SK-N-SH treated with all-trans-retinoic acid at 6 μM for 48 hours (cell line): ENCODE data around the gene MARCHF11.

Experiments used
- ATAC-seq: fragments of 200-7000 bp; cut with Tn5 transposase; 3 replicates; pipeline ENCODE4 v1.9.1; 2020; ENCODE audit warnings: mild to moderate bottlenecking, moderate library complexity
- BACH2 ChIP-seq: fragments of 250-450 bp; sonication (Bioruptor Pico); IDR thresholded peaks from 2 replicates; pipeline ENCODE4 v1.9.0; 2021; ENCODE audit warnings: mild to moderate bottlenecking, borderline replicate concordance
- CSDC2 ChIP-seq: fragments of 250-450 bp; sonication (Bioruptor Pico); IDR thresholded peaks from 2 replicates; pipeline ENCODE4 v1.5.0; 2020; ENCODE audit warnings: mild to moderate bottlenecking, moderate library complexity
- ESRRG ChIP-seq: fragments of 250-450 bp; sonication (Bioruptor Pico); IDR thresholded peaks from 2 replicates; pipeline ENCODE4 v1.6.1; 2021; ENCODE audit warnings: mild to moderate bottlenecking
- GLIS3 ChIP-seq: fragments of 250-450 bp; sonication (Bioruptor Pico); IDR thresholded peaks from 2 replicates; pipeline ENCODE4 v1.5.0; 2020; ENCODE audit warnings: mild to moderate bottlenecking, moderate library complexity
- OSR1 ChIP-seq: fragments of 250-450 bp; sonication (Bioruptor Pico); IDR thresholded peaks from 2 replicates; pipeline ENCODE4 v1.8.0; 2022; ENCODE audit warnings: moderate library complexity, mild to moderate bottlenecking, inconsistent platforms
- PPARA ChIP-seq: fragments of 250-450 bp; sonication (Bioruptor Pico); IDR thresholded peaks from 2 replicates; pipeline ENCODE4 v1.5.0; 2020; ENCODE audit warnings: mild to moderate bottlenecking, borderline replicate concordance
- RARB ChIP-seq: fragments of 250-450 bp; sonication (Bioruptor Pico); IDR thresholded peaks from 2 replicates; pipeline ENCODE4 v1.8.0; 2021; ENCODE audit warnings: mild to moderate bottlenecking, moderate library complexity
- SNAI2 ChIP-seq: fragments of 250-450 bp; sonication (Bioruptor Pico); IDR thresholded peaks from 2 replicates; pipeline ENCODE4 v1.5.0; 2020; ENCODE audit warnings: mild to moderate bottlenecking, moderate library complexity
- TCF4 ChIP-seq: fragments of 250-450 bp; sonication (Bioruptor Pico); IDR thresholded peaks from 2 replicates; pipeline ENCODE4 v1.8.0; 2021; ENCODE audit warnings: mild to moderate bottlenecking, moderate library complexity, borderline replicate concordance
- TOX ChIP-seq: fragments of 250-450 bp; sonication (Bioruptor Pico); IDR thresholded peaks from 2 replicates; pipeline ENCODE4 v1.8.0; 2021; ENCODE audit warnings: mild to moderate bottlenecking, moderate library complexity, borderline replicate concordance
- ZC3H10 ChIP-seq: fragments of 250-450 bp; sonication (Bioruptor Pico); IDR thresholded peaks from 2 replicates; pipeline ENCODE4 v1.5.1; 2021; ENCODE audit warnings: mild to moderate bottlenecking, moderate library complexity
- ZFP3 ChIP-seq: fragments of 250-450 bp; sonication (Bioruptor Pico); IDR thresholded peaks from 2 replicates; pipeline ENCODE4 v1.5.0; 2020; ENCODE audit warnings: mild to moderate bottlenecking, moderate library complexity
- ZFP30 ChIP-seq: fragments of 450-650 bp; formaldehyde crosslinking; IDR thresholded peaks from 2 replicates; pipeline ENCODE4 v1.5.0; 2022; ENCODE audit warnings: mild to moderate bottlenecking, moderate library complexity
- ZNF565 ChIP-seq: fragments of 450-650 bp; formaldehyde crosslinking; conservative IDR thresholded peaks from 2 replicates; pipeline ENCODE4 v1.5.0; 2020; ENCODE audit warnings: low read depth, mild to moderate bottlenecking, moderate library complexity
- ZNF70 ChIP-seq: fragments of 450-650 bp; formaldehyde crosslinking; IDR thresholded peaks from 2 replicates; pipeline ENCODE4 v1.5.0; 2020; ENCODE audit warnings: mild to moderate bottlenecking, moderate library complexity
- ZNF8 ChIP-seq: fragments of 450-650 bp; formaldehyde crosslinking; IDR thresholded peaks from 2 replicates; pipeline ENCODE4 v1.5.0; 2020; ENCODE audit warnings: mild to moderate bottlenecking, moderate library complexity
- TF ChIP-seq, protein P1 (sequence below): fragments of 250-450 bp; sonication (Bioruptor Pico); IDR thresholded peaks from 2 replicates; pipeline ENCODE4 v1.8.0; 2021; ENCODE audit warnings: low read depth, mild to moderate bottlenecking, moderate library complexity, borderline replicate concordance
- TF ChIP-seq, protein P2 (sequence below): fragments of 250-450 bp; sonication (Bioruptor Pico); IDR thresholded peaks from 2 replicates; pipeline ENCODE4 v1.8.0; 2020; ENCODE audit warnings: mild to moderate bottlenecking, moderate library complexity, borderline replicate concordance
- TF ChIP-seq, protein P3 (sequence below): fragments of 250-450 bp; sonication (Bioruptor Pico); IDR thresholded peaks from 2 replicates; pipeline ENCODE4 v1.5.1; 2020; ENCODE audit warnings: low read depth, mild to moderate bottlenecking, moderate library complexity
- TF ChIP-seq, protein P4 (sequence below): fragments of 250-450 bp; sonication (Bioruptor Pico); IDR thresholded peaks from 2 replicates; pipeline ENCODE4 v1.5.1; 2021; ENCODE audit warnings: mild to moderate bottlenecking, moderate library complexity
- TF ChIP-seq, protein P5 (sequence below): fragments of 250-450 bp; sonication (Bioruptor Pico); IDR thresholded peaks from 2 replicates; pipeline ENCODE4 v1.5.0; 2020; ENCODE audit warnings: mild to moderate bottlenecking, moderate library complexity

The MARCHF11 gene

DNA sequence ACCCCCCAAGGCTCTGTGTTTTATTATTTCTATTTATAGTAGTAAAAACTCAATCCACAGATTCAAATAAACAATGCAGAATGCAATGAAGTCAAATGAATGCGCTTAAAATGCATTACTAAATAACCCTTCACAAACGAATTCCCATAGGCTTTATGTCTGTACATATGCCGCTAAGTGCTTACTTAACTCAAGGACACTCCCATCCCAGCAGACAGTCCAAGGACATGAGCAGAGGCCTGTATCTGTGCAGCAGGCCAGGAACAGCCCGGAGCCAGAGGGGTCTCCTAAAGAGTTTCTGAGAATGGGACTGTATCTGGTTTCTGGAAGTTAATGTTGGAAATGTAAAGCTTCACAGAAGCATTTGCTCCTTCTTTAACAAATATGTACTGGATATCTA, 59.8 kb downstream of the MARCHF11 start:
- no peak for TF ChIP-seq ESRRG (CRISPR knock-in tag)
- TF ChIP-seq, protein P1, sequence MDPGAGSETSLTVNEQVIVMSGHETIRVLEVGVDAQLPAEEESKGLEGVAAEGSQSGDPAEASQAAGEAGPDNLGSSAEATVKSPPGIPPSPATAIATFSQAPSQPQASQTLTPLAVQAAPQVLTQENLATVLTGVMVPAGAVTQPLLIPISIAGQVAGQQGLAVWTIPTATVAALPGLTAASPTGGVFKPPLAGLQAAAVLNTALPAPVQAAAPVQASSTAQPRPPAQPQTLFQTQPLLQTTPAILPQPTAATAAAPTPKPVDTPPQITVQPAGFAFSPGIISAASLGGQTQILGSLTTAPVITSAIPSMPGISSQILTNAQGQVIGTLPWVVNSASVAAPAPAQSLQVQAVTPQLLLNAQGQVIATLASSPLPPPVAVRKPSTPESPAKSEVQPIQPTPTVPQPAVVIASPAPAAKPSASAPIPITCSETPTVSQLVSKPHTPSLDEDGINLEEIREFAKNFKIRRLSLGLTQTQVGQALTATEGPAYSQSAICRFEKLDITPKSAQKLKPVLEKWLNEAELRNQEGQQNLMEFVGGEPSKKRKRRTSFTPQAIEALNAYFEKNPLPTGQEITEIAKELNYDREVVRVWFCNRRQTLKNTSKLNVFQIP (CRISPR knock-in tag), result no peak
- TF ChIP-seq, protein P2, sequence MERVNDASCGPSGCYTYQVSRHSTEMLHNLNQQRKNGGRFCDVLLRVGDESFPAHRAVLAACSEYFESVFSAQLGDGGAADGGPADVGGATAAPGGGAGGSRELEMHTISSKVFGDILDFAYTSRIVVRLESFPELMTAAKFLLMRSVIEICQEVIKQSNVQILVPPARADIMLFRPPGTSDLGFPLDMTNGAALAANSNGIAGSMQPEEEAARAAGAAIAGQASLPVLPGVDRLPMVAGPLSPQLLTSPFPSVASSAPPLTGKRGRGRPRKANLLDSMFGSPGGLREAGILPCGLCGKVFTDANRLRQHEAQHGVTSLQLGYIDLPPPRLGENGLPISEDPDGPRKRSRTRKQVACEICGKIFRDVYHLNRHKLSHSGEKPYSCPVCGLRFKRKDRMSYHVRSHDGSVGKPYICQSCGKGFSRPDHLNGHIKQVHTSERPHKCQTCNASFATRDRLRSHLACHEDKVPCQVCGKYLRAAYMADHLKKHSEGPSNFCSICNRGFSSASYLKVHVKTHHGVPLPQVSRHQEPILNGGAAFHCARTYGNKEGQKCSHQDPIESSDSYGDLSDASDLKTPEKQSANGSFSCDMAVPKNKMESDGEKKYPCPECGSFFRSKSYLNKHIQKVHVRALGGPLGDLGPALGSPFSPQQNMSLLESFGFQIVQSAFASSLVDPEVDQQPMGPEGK (CRISPR knock-in tag), result no peak
- TF ChIP-seq RARB (CRISPR knock-in tag), result no peak
- TF ChIP-seq ZFP3 (CRISPR knock-in tag), result no peak
- no peak for TF ChIP-seq TOX (CRISPR knock-in tag)
- no peak for TF ChIP-seq OSR1 (CRISPR knock-in tag)
- TF ChIP-seq SNAI2 (CRISPR knock-in tag), result no peak
- TF ChIP-seq, protein P3, sequence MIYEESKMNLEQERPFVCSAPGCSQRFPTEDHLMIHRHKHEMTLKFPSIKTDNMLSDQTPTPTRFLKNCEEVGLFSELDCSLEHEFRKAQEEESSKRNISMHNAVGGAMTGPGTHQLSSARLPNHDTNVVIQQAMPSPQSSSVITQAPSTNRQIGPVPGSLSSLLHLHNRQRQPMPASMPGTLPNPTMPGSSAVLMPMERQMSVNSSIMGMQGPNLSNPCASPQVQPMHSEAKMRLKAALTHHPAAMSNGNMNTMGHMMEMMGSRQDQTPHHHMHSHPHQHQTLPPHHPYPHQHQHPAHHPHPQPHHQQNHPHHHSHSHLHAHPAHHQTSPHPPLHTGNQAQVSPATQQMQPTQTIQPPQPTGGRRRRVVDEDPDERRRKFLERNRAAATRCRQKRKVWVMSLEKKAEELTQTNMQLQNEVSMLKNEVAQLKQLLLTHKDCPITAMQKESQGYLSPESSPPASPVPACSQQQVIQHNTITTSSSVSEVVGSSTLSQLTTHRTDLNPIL, result no peak
- no peak for TF ChIP-seq PPARA
- no peak for TF ChIP-seq ZNF565 (CRISPR knock-in tag)
- TF ChIP-seq, protein P4, sequence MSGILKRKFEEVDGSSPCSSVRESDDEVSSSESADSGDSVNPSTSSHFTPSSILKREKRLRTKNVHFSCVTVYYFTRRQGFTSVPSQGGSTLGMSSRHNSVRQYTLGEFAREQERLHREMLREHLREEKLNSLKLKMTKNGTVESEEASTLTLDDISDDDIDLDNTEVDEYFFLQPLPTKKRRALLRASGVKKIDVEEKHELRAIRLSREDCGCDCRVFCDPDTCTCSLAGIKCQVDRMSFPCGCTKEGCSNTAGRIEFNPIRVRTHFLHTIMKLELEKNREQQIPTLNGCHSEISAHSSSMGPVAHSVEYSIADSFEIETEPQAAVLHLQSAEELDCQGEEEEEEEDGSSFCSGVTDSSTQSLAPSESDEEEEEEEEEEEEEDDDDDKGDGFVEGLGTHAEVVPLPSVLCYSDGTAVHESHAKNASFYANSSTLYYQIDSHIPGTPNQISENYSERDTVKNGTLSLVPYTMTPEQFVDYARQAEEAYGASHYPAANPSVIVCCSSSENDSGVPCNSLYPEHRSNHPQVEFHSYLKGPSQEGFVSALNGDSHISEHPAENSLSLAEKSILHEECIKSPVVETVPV, result no peak
- TF ChIP-seq BACH2 (CRISPR knock-in tag), result no peak
- no peak for ATAC-seq

DNA sequence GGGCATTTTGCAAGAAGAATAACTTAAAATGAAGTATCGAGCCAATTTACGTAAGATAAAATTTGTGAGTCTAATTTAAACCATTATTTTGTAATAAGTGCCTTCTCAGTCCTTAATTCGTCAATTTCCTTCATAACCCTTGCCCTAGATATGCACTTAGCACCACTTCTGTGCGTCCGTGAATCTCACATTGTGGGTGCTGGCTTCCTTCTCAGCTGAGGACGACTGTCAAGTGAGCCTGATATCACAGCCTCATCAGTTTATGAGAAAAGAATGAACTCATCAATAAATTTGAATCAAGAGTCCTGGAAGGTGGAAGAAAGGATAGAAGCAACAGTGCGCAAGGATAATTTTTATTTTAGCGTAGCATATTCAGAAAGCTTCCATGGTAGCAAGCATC, 64.5 kb downstream of the MARCHF11 start:
- no peak for TF ChIP-seq PPARA
- no peak for TF ChIP-seq RARB (CRISPR knock-in tag)
- TF ChIP-seq ZC3H10, result no peak
- TF ChIP-seq ZFP30 (CRISPR knock-in tag), result no peak
- TF ChIP-seq, protein P5, sequence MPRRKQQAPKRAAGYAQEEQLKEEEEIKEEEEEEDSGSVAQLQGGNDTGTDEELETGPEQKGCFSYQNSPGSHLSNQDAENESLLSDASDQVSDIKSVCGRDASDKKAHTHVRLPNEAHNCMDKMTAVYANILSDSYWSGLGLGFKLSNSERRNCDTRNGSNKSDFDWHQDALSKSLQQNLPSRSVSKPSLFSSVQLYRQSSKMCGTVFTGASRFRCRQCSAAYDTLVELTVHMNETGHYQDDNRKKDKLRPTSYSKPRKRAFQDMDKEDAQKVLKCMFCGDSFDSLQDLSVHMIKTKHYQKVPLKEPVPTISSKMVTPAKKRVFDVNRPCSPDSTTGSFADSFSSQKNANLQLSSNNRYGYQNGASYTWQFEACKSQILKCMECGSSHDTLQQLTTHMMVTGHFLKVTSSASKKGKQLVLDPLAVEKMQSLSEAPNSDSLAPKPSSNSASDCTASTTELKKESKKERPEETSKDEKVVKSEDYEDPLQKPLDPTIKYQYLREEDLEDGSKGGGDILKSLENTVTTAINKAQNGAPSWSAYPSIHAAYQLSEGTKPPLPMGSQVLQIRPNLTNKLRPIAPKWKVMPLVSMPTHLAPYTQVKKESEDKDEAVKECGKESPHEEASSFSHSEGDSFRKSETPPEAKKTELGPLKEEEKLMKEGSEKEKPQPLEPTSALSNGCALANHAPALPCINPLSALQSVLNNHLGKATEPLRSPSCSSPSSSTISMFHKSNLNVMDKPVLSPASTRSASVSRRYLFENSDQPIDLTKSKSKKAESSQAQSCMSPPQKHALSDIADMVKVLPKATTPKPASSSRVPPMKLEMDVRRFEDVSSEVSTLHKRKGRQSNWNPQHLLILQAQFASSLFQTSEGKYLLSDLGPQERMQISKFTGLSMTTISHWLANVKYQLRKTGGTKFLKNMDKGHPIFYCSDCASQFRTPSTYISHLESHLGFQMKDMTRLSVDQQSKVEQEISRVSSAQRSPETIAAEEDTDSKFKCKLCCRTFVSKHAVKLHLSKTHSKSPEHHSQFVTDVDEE (CRISPR knock-in tag), result no peak
- no peak for TF ChIP-seq ZFP3 (CRISPR knock-in tag)
- no peak for TF ChIP-seq SNAI2 (CRISPR knock-in tag)
- TF ChIP-seq, protein P1 (CRISPR knock-in tag), result no peak
- no peak for TF ChIP-seq GLIS3 (CRISPR knock-in tag)
- no peak for TF ChIP-seq ZNF70 (CRISPR knock-in tag)
- TF ChIP-seq BACH2 (CRISPR knock-in tag), result no peak
- TF ChIP-seq TOX (CRISPR knock-in tag), result no peak
- no peak for TF ChIP-seq ESRRG (CRISPR knock-in tag)
- no peak for TF ChIP-seq CSDC2 (CRISPR knock-in tag)
- TF ChIP-seq, protein P3, result no peak
- TF ChIP-seq TCF4, result no peak
- TF ChIP-seq, protein P4, result no peak
- no peak for TF ChIP-seq ZNF8 (CRISPR knock-in tag)
- no peak for ATAC-seq
